Measurements from ENCODE around the gene ROPN1B. TPM values are rescaled to one million over a fixed set of nuclear protein-coding genes. Genes with fewer than 3 reads are reported as not detected.
A peak's percentile ranks its signal among the peaks of the same experiment; 100 is the strongest.

Gene ROPN1B
- total RNA-seq, 6 donors from 2014 or later: 0.76 to 6.3 (median 2.0) TPM; not detected in 2

DNA sequence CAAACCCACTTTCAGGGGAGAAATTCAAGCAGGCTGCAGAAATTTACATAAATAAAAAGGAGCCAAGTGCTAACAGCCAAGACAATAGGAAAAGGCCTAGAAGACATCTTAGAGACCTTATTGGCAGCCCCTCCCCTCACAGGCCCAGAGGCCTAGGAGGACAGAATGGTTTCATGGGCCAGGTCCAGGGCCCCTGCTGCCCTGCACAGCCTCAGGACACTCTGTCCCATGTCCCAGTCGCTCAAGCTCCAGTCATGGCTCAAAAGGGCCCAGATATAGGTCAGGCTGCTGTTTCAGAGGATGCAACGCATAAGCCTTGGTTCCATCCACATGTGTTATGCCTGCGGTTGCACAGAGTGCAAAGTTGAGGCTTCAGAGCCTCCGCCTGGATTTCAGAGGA, 59.1 kb downstream of the ROPN1B start:
- Histone ChIP-seq H3K27ac (no peak overlapping the region), H3K27me3 (no peaks in the 10 kb centered on the region), H3K36me3 (peaks cover 0 to 49% (median 24%) of the 10 kb centered on the region in 4 donors), H3K4me1 (no peaks in the 10 kb centered on the region), H3K4me3 (no peak overlapping the region), H3K9me3 (peaks cover 4 to 12% (median 8%) of the 10 kb centered on the region in 4 donors)
- no peak for TF ChIP-seq EP300 (IDR thresholded peaks at IDR 0.05)
- TF ChIP-seq, protein P1, sequence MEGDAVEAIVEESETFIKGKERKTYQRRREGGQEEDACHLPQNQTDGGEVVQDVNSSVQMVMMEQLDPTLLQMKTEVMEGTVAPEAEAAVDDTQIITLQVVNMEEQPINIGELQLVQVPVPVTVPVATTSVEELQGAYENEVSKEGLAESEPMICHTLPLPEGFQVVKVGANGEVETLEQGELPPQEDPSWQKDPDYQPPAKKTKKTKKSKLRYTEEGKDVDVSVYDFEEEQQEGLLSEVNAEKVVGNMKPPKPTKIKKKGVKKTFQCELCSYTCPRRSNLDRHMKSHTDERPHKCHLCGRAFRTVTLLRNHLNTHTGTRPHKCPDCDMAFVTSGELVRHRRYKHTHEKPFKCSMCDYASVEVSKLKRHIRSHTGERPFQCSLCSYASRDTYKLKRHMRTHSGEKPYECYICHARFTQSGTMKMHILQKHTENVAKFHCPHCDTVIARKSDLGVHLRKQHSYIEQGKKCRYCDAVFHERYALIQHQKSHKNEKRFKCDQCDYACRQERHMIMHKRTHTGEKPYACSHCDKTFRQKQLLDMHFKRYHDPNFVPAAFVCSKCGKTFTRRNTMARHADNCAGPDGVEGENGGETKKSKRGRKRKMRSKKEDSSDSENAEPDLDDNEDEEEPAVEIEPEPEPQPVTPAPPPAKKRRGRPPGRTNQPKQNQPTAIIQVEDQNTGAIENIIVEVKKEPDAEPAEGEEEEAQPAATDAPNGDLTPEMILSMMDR (IDR thresholded peaks at IDR 0.05): no peak
- no peak for TF ChIP-seq POLR2A (IDR thresholded peaks at IDR 0.05)
- TF ChIP-seq POLR2AphosphoS5 (IDR thresholded peaks at IDR 0.05): no peak
- WGBS, 2 donors: 93 to 98% methylated on average over 2 to 3 of the region's 4 CpGs
- ATAC-seq (ENCODE audit: low FRiP score in 2 of 2) (no peak), DNase-seq (peak in 1 of 2 donors; percentile 2)

GRCh38 chr3:126029241-126029640, 60.3 kb downstream of the ROPN1B start:
- H3K27me3 ChIP-seq: no peaks in the 10 kb centered on the region
- H3K9me3 ChIP-seq: peaks cover 4 to 12% (median 8%) of the 10 kb centered on the region in 4 donors
- peaks cover 0 to 45% (median 24%) of the 10 kb centered on the region in 4 donors for H3K36me3 ChIP-seq
- H3K27ac ChIP-seq: no peak overlapping the region
- DNase-seq (peak in 1 of 2 donors; percentile 5), ATAC-seq (ENCODE audit: low FRiP score in 2 of 2) (no peak)
- no peaks in the 10 kb centered on the region for H3K4me1 ChIP-seq
- H3K4me3 ChIP-seq: no peak overlapping the region
- TF ChIP-seq EP300 (IDR thresholded peaks at IDR 0.05) (no peak), POLR2AphosphoS5 (IDR thresholded peaks at IDR 0.05) (no peak), POLR2A (IDR thresholded peaks at IDR 0.05) (no peak)
- TF ChIP-seq, protein P1 (IDR thresholded peaks at IDR 0.05): no peak

- no peak overlapping the region for H3K27ac ChIP-seq
- peaks cover 4 to 12% (median 8%) of the 10 kb centered on the region in 4 donors for H3K9me3 ChIP-seq
- H3K4me3 ChIP-seq: no peak overlapping the region
- WGBS, 2 donors: 62 to 69% methylated on average over 1 of the region's 1 CpG
- TF ChIP-seq POLR2A (IDR thresholded peaks at IDR 0.05): no peak
- TF ChIP-seq, protein P1 (IDR thresholded peaks at IDR 0.05): no peak
- ATAC-seq (ENCODE audit: low FRiP score in 2 of 2) (no peak), DNase-seq (no peak)
- H3K36me3 ChIP-seq: peaks cover 0 to 37% (median 19%) of the 10 kb centered on the region in 4 donors
- no peaks in the 10 kb centered on the region for H3K27me3 ChIP-seq
- H3K4me1 ChIP-seq: no peaks in the 10 kb centered on the region
These were observed 61.5 kb downstream of the ROPN1B start for GRCh38 chr3:126030455-126030854.

DNA sequence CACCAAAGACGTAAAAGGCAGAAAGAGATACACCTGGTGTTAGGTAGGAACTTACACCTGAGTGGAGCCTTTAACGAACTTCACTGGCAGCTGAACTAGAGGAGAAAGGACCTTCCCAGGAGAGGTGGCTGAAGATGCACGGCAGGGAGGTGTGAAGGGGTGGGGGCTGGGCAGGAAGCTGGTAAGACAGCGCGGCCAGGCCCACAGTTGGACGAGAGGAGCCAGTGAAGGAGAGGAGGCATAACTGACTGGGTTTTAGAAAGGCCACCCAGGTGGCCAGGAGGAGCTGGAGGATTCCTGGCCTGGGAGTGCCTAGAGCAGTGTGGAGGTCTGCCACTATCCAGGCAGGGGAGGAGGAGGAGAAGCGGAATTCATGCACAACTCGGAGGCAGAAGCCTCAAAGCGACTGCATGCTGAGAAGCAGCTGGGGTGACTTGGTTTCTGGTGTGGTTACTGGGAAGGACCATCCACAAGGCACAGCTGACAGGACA, 63.0 kb downstream of the ROPN1B start:
- H3K27me3 ChIP-seq: no peaks in the 10 kb centered on the region
- H3K4me3 ChIP-seq: no peak overlapping the region
- no peak for ATAC-seq (ENCODE audit: low FRiP score in 2 of 2)
- H3K4me1 ChIP-seq: no peaks in the 10 kb centered on the region
- peak in 1 of 2 donors; percentile 16 for DNase-seq
- peaks cover 0 to 28% (median 9%) of the 10 kb centered on the region in 4 donors for H3K36me3 ChIP-seq
- H3K9me3 ChIP-seq: peaks cover 4 to 12% (median 8%) of the 10 kb centered on the region in 4 donors
- WGBS, 2 donors: 79 to 86% methylated on average over 6 to 9 of the region's 9 CpGs
- no peak for TF ChIP-seq POLR2AphosphoS5 (IDR thresholded peaks at IDR 0.05)
- TF ChIP-seq EP300 (IDR thresholded peaks at IDR 0.05): no peak
- TF ChIP-seq, protein P1 (IDR thresholded peaks at IDR 0.05): no peak
- TF ChIP-seq POLR2A (IDR thresholded peaks at IDR 0.05): no peak
- no peak overlapping the region for H3K27ac ChIP-seq

Small RNAs within 50 kb of the gene (small RNA-seq; reads per million reads assigned to genes)
- gene AC092903.1: 0 reads per million in 4 donors

Other genes with a start within 250 kb of the ROPN1B start
- gene SLC41A3, start 114.9 kb downstream of the ROPN1B start, total RNA-seq: 10 to 100 TPM; 17.1 to 40.1 (median 32.3) TPM
- gene ALDH1L1, start 211.4 kb downstream of the ROPN1B start, total RNA-seq: 10 to 100 TPM in 1 of 6 donors, 1 to 10 TPM in 5; 2.4 to 11.5 (median 4.7) TPM